ENCODE results near the gene CCDC38.

The CCDC38 gene

DNA sequence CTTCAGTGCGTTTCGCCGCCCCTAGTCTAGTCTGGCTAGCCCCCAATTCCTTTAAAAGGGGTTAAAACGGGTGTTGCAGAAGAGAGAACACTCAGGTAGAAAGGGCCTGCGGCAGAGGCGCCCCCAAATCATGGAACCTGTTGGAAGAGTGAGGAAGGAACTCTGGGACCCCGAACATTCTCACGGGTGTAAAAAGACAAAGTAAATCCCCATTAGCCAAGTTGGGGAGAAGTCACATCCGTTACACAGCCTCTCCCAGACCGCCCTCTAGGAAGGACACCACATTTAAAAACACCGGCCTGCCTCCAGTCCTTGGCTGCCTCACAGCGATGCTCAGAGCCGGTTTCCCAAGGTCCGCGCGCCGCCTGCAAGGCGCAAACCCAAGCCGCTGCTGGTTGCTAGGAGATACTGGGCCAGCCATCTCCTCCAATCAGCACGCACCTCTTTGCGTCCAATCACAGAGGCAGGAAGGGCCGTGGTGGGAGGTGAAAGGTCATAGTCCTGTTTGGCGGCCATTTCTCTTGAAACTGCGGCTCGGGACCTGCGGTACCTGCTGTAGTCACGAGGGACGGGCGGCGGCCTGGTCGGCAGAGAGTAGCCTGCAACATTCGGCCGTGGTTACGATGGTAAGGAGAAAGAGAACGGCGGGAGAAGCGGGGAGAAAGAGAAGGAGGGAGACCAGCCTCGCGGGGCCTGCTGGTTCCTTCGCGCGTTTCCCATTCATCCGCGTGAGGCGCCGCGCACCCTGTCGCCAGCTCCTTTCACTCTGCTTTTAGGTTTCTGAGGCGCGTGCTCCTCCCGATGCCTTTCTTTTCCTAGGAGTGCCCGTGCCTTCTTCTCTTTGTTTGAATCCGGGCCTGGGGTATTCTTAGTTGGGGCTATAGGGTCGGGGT lies 83.7 kb downstream of the CCDC38 start, which contains the start of gene SNRPF:
Gene SNRPF (plus strand): TSS at position 502 of the 893 bp plus-strand sequence. CDS start 122 bp downstream, at position 624.
- Histone ChIP-seq H3K4me3 (ENCODE audit: control insufficient read depth in 1 of 7, extremely low read depth in 1 of 7, insufficient read depth in 4 of 7, low read depth in 2 of 7, low read length in 6 of 7) (peak within 1 kb of the TSS; percentile 76 to 93 (median 85)), H3K36me3 (ENCODE audit: control insufficient read depth in 4 of 4, insufficient read depth in 4 of 4, low read length in 3 of 4) (peaks cover 11 to 28% (median 23%) of the 10 kb centered on the region in 4 experiments), H3K27me3 (replicated peaks in 2 of 5; ENCODE audit: control insufficient read depth in 4 of 5, insufficient read depth in 5 of 5, low read length in 4 of 5) (peaks cover 3 to 39% (median 13%) of the 10 kb centered on the region in 5 experiments), H3K9me3 (ENCODE audit: control extremely low read depth in 1 of 5, control insufficient read depth in 4 of 5, insufficient read depth in 2 of 5, low read depth in 1 of 5, low read length in 4 of 5) (peaks cover 0 to 11% (median 2%) of the 10 kb centered on the region in 5 experiments), H3K27ac (ENCODE audit: insufficient read depth in 1 of 2, low read depth in 1 of 2, low read length in 2 of 2, poor library complexity in 1 of 2, severe bottlenecking in 2 of 2) (peak within 1 kb of the TSS; percentile 78 to 88), H3K4me1 (ENCODE audit: control extremely low read depth in 1 of 4, control insufficient read depth in 4 of 4, insufficient read depth in 4 of 4, low read length in 3 of 4) (peaks cover 11 to 24% (median 14%) of the 10 kb centered on the region in 4 experiments)
- ChIA-PET POLR2A (no interaction called here), CTCF (no interaction called here)
- DNase-seq: peak; percentile 96 to 97 (median 96)
- 0% methylated on average over 37 of the region's 54 CpGs for WGBS (ENCODE audit: insufficient coverage)

DNA sequence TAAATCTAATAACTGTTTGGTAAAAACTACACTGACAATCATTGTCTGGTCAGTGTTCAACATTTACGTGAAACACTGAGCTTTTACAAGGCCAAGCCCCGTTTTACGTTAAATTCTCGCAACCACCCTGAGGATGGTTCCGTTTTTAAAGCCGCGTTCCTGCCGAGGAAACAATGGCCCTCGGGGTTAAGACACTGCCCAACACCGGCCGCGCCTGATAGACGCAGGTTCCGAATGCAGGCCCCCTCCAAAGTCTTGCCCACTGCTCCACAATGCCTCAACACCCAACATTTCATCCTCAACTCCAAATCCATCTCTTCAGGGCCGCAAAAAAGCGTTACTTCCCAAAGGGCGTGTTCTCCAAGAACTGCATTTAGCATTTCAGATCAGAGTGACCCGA lies 84.6 kb downstream of the CCDC38 start:
- Histone ChIP-seq H3K4me1 (ENCODE audit: control extremely low read depth in 1 of 4, control insufficient read depth in 4 of 4, insufficient read depth in 4 of 4, low read length in 3 of 4) (peaks cover 11 to 24% (median 14%) of the 10 kb centered on the region in 4 experiments), H3K4me3 (ENCODE audit: control insufficient read depth in 1 of 7, extremely low read depth in 1 of 7, insufficient read depth in 4 of 7, low read depth in 2 of 7, low read length in 6 of 7) (peak overlapping the region in 6 of 7 experiments; percentile 3 to 93 (median 83)), H3K9me3 (ENCODE audit: control extremely low read depth in 1 of 5, control insufficient read depth in 4 of 5, insufficient read depth in 2 of 5, low read depth in 1 of 5, low read length in 4 of 5) (peaks cover 0 to 9% (median 1%) of the 10 kb centered on the region in 5 experiments), H3K27ac (ENCODE audit: insufficient read depth in 1 of 2, low read depth in 1 of 2, low read length in 2 of 2, poor library complexity in 1 of 2, severe bottlenecking in 2 of 2) (no peak overlapping the region), H3K27me3 (replicated peaks in 2 of 5; ENCODE audit: control insufficient read depth in 4 of 5, insufficient read depth in 5 of 5, low read length in 4 of 5) (peaks cover 3 to 45% (median 16%) of the 10 kb centered on the region in 5 experiments), H3K36me3 (ENCODE audit: control insufficient read depth in 4 of 4, insufficient read depth in 4 of 4, low read length in 3 of 4) (peaks cover 10 to 19% (median 15%) of the 10 kb centered on the region in 4 experiments)
- peak in 2 of 3 donors; percentile 26 to 28 for DNase-seq
- WGBS (ENCODE audit: insufficient coverage): 22% methylated on average over 18 of the region's 18 CpGs
- CTCF ChIA-PET: no interaction called here
- POLR2A ChIA-PET: no interaction called here

DNA sequence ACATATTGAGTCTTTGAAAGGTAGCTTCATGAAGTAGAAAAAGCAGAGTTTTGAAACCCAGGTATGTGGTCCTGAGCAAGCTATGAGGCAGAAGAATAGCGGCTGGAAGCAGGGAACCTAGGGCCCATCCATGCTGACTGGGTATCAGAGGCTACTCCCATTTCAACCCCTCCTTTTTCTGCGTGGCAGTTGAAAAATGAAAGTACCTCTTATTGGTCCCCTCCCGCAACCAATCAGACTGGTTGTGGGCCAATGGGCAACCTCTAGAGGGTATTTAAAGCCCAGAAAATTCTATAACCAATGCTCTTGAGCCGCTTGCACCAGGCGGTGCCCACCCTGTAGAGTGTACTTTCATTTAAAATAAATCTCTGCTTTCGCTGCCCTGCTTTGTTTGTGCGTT lies 85.3 kb downstream of the CCDC38 start:
- Histone ChIP-seq H3K36me3 (ENCODE audit: control insufficient read depth in 4 of 4, insufficient read depth in 4 of 4, low read length in 3 of 4) (peaks cover 4 to 13% (median 10%) of the 10 kb centered on the region in 4 experiments), H3K9me3 (ENCODE audit: control extremely low read depth in 1 of 5, control insufficient read depth in 4 of 5, insufficient read depth in 2 of 5, low read depth in 1 of 5, low read length in 4 of 5) (peaks cover 0 to 5% (median 0%) of the 10 kb centered on the region in 5 experiments), H3K27me3 (replicated peaks in 2 of 5; ENCODE audit: control insufficient read depth in 4 of 5, insufficient read depth in 5 of 5, low read length in 4 of 5) (peaks cover 3 to 46% (median 16%) of the 10 kb centered on the region in 5 experiments), H3K27ac (ENCODE audit: insufficient read depth in 1 of 2, low read depth in 1 of 2, low read length in 2 of 2, poor library complexity in 1 of 2, severe bottlenecking in 2 of 2) (no peak overlapping the region), H3K4me1 (ENCODE audit: control extremely low read depth in 1 of 4, control insufficient read depth in 4 of 4, insufficient read depth in 4 of 4, low read length in 3 of 4) (peaks cover 11 to 25% (median 14%) of the 10 kb centered on the region in 4 experiments), H3K4me3 (ENCODE audit: control insufficient read depth in 1 of 7, extremely low read depth in 1 of 7, insufficient read depth in 4 of 7, low read depth in 2 of 7, low read length in 6 of 7) (no peak overlapping the region)
- WGBS (ENCODE audit: insufficient coverage): 98% methylated on average over 7 of the region's 7 CpGs
- CTCF ChIA-PET: no interaction called here
- no peak for DNase-seq
- POLR2A ChIA-PET: no interaction called here

DNA sequence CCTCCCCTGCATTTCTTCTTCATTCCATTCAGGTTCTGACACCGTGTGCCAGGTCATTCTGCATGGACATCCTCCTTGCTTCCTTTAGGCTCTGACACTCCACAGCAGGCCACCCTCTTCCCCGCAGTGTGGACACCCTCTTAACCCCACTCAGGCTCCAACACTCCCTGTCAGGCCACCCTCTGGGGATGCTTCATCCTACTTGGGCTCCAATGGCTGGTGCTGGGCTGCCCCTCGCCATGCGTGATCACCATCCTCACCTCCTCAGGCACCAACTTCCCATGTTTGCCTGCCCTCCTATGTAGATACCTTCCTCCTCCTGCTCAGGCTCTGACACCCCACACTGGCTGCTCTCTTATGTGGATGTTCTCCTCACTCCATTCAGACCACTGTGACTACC lies 90.3 kb downstream of the CCDC38 start:
- POLR2A ChIA-PET: no interaction called here
- peaks cover 3 to 59% (median 11%) of the 10 kb centered on the region in 5 experiments for H3K27me3 ChIP-seq (replicated peaks in 2 of 5; ENCODE audit: control insufficient read depth in 4 of 5, insufficient read depth in 5 of 5, low read length in 4 of 5)

DNA sequence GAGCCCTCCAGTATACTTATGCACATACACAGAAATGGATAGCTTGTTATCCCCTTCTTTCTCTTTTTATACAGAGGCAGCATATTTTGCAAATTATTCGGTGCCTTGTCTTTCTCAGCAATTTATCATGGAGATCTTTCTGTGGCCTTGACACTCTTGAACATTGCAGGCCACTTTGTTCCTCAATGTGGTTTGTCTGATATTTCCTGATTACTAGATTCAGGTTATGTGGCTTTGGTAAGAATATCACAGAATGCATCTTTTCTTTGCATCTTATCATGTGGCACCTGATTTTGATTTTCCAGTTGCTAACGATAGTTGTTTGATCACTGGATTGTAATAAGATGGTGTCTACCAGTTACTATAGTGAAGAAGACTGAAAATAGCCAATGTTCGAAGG lies 90.8 kb downstream of the CCDC38 start:
- POLR2A ChIA-PET: no interaction called here

More for the DNA sequence above, 90.3 kb downstream of the CCDC38 start:
- H3K4me1 ChIP-seq (ENCODE audit: control extremely low read depth in 1 of 4, control insufficient read depth in 4 of 4, insufficient read depth in 4 of 4, low read length in 3 of 4): peaks cover 0 to 11% (median 5%) of the 10 kb centered on the region in 4 experiments
- CTCF ChIA-PET: no interaction called here
- H3K36me3 ChIP-seq (ENCODE audit: control insufficient read depth in 4 of 4, insufficient read depth in 4 of 4, low read length in 3 of 4): no peaks in the 10 kb centered on the region
- 99% methylated on average over 4 of the region's 4 CpGs for WGBS (ENCODE audit: insufficient coverage)
- no peak overlapping the region for H3K4me3 ChIP-seq (ENCODE audit: control insufficient read depth in 1 of 7, extremely low read depth in 1 of 7, insufficient read depth in 4 of 7, low read depth in 2 of 7, low read length in 6 of 7)
- H3K27ac ChIP-seq (ENCODE audit: insufficient read depth in 1 of 2, low read depth in 1 of 2, low read length in 2 of 2, poor library complexity in 1 of 2, severe bottlenecking in 2 of 2): no peak overlapping the region
- DNase-seq: no peak
- H3K9me3 ChIP-seq (ENCODE audit: control extremely low read depth in 1 of 5, control insufficient read depth in 4 of 5, insufficient read depth in 2 of 5, low read depth in 1 of 5, low read length in 4 of 5): no peaks in the 10 kb centered on the region

DNA sequence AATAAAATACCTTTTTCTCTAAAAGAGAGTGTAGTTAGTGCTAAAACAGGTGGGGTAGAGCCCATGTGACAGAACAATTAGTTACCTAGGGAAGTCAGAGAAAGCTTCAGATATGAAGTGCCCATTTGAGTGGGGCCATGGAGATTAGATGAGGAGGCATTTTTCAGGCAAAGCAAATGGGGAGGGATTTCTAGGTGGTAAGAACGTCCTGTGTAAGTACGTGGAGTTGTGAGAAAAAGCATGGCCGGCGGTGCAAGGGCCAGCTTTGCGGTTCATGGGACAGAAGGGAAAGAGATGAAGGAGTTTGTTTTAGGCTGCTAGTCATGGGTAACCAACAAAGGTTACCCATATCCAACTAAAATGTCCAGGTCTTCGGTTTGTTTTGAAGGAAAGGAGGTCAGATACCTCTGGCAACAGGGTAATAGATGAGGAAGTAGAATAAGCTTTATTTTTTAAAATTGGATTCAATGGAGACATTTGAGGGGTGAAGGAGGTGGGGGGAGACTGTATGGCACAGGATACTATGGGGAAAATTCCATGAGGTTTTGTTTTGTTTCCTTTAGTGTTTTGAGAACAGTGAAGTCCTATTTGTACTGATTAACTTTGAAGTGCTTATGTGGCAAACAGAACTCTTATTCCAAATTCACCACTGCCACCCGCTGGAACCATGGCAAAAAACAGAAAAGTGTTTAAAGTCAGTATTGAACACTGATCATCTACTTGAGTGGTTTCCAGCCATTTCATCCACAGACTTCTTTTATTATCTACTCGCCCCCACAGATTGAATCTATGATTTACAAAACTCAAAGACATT lies 93.6 kb downstream of the CCDC38 start:
- WGBS (ENCODE audit: insufficient coverage): 77% methylated on average over 4 of the region's 8 CpGs
- peaks cover 0 to 11% (median 5%) of the 10 kb centered on the region in 4 experiments for H3K4me1 ChIP-seq (ENCODE audit: control extremely low read depth in 1 of 4, control insufficient read depth in 4 of 4, insufficient read depth in 4 of 4, low read length in 3 of 4)
- H3K27ac ChIP-seq (ENCODE audit: insufficient read depth in 1 of 2, low read depth in 1 of 2, low read length in 2 of 2, poor library complexity in 1 of 2, severe bottlenecking in 2 of 2): no peak overlapping the region
- no peaks in the 10 kb centered on the region for H3K36me3 ChIP-seq (ENCODE audit: control insufficient read depth in 4 of 4, insufficient read depth in 4 of 4, low read length in 3 of 4)
- no peaks in the 10 kb centered on the region for H3K9me3 ChIP-seq (ENCODE audit: control extremely low read depth in 1 of 5, control insufficient read depth in 4 of 5, insufficient read depth in 2 of 5, low read depth in 1 of 5, low read length in 4 of 5)
- H3K27me3 ChIP-seq (replicated peaks in 2 of 5; ENCODE audit: control insufficient read depth in 4 of 5, insufficient read depth in 5 of 5, low read length in 4 of 5): peaks cover 0 to 52% (median 15%) of the 10 kb centered on the region in 5 experiments
- peak; percentile 38 to 56 (median 39) for DNase-seq
- H3K4me3 ChIP-seq (ENCODE audit: control insufficient read depth in 1 of 7, extremely low read depth in 1 of 7, insufficient read depth in 4 of 7, low read depth in 2 of 7, low read length in 6 of 7): no peak overlapping the region
- ChIA-PET POLR2A (no interaction called here), CTCF (interaction anchor here (1.2 to 2.8 kb wide), 3 partner anchors 22 to 149 kb away, joined by 3 to 10 read pairs (median 4); no protein-coding TSS in a partner anchor)

More for the DNA sequence above, 90.8 kb downstream of the CCDC38 start:
- CTCF ChIA-PET: no interaction called here
- WGBS (ENCODE audit: insufficient coverage): 0% methylated on average over 1 of the region's 3 CpGs
- Histone ChIP-seq H3K27me3 (replicated peaks in 2 of 5; ENCODE audit: control insufficient read depth in 4 of 5, insufficient read depth in 5 of 5, low read length in 4 of 5) (peaks cover 3 to 62% (median 11%) of the 10 kb centered on the region in 5 experiments), H3K36me3 (ENCODE audit: control insufficient read depth in 4 of 4, insufficient read depth in 4 of 4, low read length in 3 of 4) (no peaks in the 10 kb centered on the region), H3K9me3 (ENCODE audit: control extremely low read depth in 1 of 5, control insufficient read depth in 4 of 5, insufficient read depth in 2 of 5, low read depth in 1 of 5, low read length in 4 of 5) (no peaks in the 10 kb centered on the region), H3K4me1 (ENCODE audit: control extremely low read depth in 1 of 4, control insufficient read depth in 4 of 4, insufficient read depth in 4 of 4, low read length in 3 of 4) (peaks cover 0 to 11% (median 5%) of the 10 kb centered on the region in 4 experiments), H3K27ac (ENCODE audit: insufficient read depth in 1 of 2, low read depth in 1 of 2, low read length in 2 of 2, poor library complexity in 1 of 2, severe bottlenecking in 2 of 2) (no peak overlapping the region), H3K4me3 (ENCODE audit: control insufficient read depth in 1 of 7, extremely low read depth in 1 of 7, insufficient read depth in 4 of 7, low read depth in 2 of 7, low read length in 6 of 7) (no peak overlapping the region)
- DNase-seq: peak; percentile 42 to 83 (median 76)
